ENCODE data around the gene ALK. TPM values are rescaled to one million over a fixed set of nuclear protein-coding genes. Genes with fewer than 3 reads are reported as not detected.

ALK gene
- total RNA-seq, 1 experiment from 2014 or later, result 0.87 TPM

GRCh38 chr2:29894822-29895614 is 26.4 kb downstream of the ALK start:
- Histone ChIP-seq H3K27me3 (ENCODE audit: low read length) (peaks cover 6% of the 10 kb centered on the region; the same call in 1 of the 2 replicates), H3K36me3 (ENCODE audit: low read depth, low read length) (no peaks in the 10 kb centered on the region), H2AFZ (ENCODE audit: low read length) (no peak overlapping the region), H3K4me2 (ENCODE audit: low read length) (no peak overlapping the region), H3F3A (ENCODE audit: low read length, unreplicated experiment) (no peaks in the 10 kb centered on the region), H3K9me3 (ENCODE audit: low read length) (no peaks in the 10 kb centered on the region), H3K9ac (ENCODE audit: low read length) (no peak overlapping the region), H3K4me1 (ENCODE audit: insufficient read depth, low read length) (no peaks in the 10 kb centered on the region), H3K4me3 (ENCODE audit: low read length) (no peak overlapping the region), H3K79me2 (ENCODE audit: low read length) (no peaks in the 10 kb centered on the region), H3K27ac (ENCODE audit: low read length) (no peak overlapping the region), H3K9me2 (replicated peaks; ENCODE audit: low read length) (no peaks in the 10 kb centered on the region), H4K20me1 (ENCODE audit: low read length) (no peaks in the 10 kb centered on the region)
- POLR2A ChIA-PET (ENCODE audit: unreplicated experiment), result no interaction called here
- CTCF ChIA-PET, result no interaction called here
- ATAC-seq, result no peak
- intact Hi-C loops (cut with micrococcal nuclease), result no loop called here
- BruUV-seq (replicated peaks), result no TSS peak
- TF ChIP-seq EZH2phosphoT487 (IDR thresholded peaks at IDR 0.05; ENCODE audit: borderline replicate concordance, low read length) (no peak), EZH2 (IDR thresholded peaks at IDR 0.05; ENCODE audit: low read length, unreplicated experiment) (no peak), CTCF (conservative IDR thresholded peaks at IDR 0.05; ENCODE audit: low read depth, low read length) (no peak)
- DNase-seq, result no peak

DNA sequence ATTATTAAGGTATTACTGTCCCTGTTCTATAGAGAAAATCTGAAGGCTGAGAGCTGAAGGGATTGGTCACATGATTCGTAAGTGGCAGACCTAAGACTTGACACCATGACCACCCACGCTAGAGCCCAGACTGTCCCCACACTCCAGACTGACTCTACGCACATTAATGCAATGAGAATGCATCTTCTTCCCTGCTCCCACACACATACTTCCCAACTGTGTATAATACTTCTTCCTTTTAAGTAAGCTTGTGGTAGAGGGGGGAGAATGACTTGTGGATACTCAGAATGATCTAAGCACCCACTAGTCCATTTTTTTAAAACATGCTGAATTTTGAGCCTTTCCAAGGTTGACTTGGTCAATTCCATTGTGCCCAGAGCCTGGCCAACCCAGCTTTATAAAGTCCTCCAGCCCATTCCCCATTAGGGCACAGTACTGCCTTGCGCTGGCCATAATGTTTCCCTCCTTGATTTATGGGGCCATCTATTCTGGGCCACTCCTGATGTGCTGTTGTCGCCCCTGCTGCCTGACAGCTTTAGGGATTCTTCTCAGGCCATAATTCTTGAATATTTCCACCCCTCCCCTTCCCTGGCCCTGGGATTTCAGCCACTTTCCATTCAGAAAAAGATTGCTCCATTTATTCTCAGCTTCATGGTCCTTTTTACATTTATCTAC is 28.7 kb downstream of the ALK start:
- TF ChIP-seq CTCF (conservative IDR thresholded peaks at IDR 0.05; ENCODE audit: low read depth, low read length) (no peak), EZH2phosphoT487 (IDR thresholded peaks at IDR 0.05; ENCODE audit: borderline replicate concordance, low read length) (no peak), EZH2 (IDR thresholded peaks at IDR 0.05; ENCODE audit: low read length, unreplicated experiment) (no peak)
- Histone ChIP-seq H3K9me3 (ENCODE audit: low read length) (no peaks in the 10 kb centered on the region), H3K27me3 (ENCODE audit: low read length) (peaks cover 4% of the 10 kb centered on the region; the same call in 1 of the 2 replicates), H3K9ac (ENCODE audit: low read length) (no peak overlapping the region), H3F3A (ENCODE audit: low read length, unreplicated experiment) (no peaks in the 10 kb centered on the region), H3K4me1 (ENCODE audit: insufficient read depth, low read length) (no peaks in the 10 kb centered on the region), H3K9me2 (replicated peaks; ENCODE audit: low read length) (no peaks in the 10 kb centered on the region), H3K36me3 (ENCODE audit: low read depth, low read length) (no peaks in the 10 kb centered on the region), H4K20me1 (ENCODE audit: low read length) (no peaks in the 10 kb centered on the region), H3K79me2 (ENCODE audit: low read length) (no peaks in the 10 kb centered on the region), H2AFZ (ENCODE audit: low read length) (no peak overlapping the region), H3K4me3 (ENCODE audit: low read length) (no peak overlapping the region), H3K27ac (ENCODE audit: low read length) (no peak overlapping the region), H3K4me2 (ENCODE audit: low read length) (no peak overlapping the region)
- ChIA-PET POLR2A (ENCODE audit: unreplicated experiment) (no interaction called here), CTCF (no interaction called here)
- intact Hi-C loops (cut with micrococcal nuclease), result no loop called here
- no peak for DNase-seq
- ATAC-seq, result no peak
- BruUV-seq (replicated peaks), result no TSS peak
